Measurements from ENCODE around the gene STON2. TPM values are rescaled to one million over a fixed set of nuclear protein-coding genes. Genes with fewer than 3 reads are reported as not detected.

Gene STON2
- total RNA-seq, 1 donor = 3.3 TPM

DNA sequence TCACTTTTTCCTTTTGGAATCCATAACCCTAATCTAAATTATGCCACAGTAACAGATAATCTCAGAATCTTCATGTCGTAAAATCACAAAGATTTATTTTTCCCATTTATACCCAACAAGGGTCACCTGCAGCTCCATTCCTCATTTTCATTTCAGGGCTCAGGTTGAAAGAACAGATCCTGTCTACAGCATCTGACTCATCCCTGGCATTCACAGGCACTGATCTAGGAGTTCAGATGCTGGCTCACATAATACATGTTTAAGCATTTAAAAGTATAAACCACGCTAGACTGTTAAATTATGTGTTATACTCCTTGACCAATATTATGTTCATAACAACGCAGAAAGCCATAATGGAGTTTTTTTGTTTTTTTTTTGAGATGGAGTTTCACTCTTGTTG, 58.3 kb downstream of the STON2 start:
- H3K4me3 ChIP-seq (ENCODE audit: low read depth, low read length) = no peak overlapping the region
- DNase-seq (ENCODE audit: low read depth) = no peak
- TF ChIP-seq, protein P1, sequence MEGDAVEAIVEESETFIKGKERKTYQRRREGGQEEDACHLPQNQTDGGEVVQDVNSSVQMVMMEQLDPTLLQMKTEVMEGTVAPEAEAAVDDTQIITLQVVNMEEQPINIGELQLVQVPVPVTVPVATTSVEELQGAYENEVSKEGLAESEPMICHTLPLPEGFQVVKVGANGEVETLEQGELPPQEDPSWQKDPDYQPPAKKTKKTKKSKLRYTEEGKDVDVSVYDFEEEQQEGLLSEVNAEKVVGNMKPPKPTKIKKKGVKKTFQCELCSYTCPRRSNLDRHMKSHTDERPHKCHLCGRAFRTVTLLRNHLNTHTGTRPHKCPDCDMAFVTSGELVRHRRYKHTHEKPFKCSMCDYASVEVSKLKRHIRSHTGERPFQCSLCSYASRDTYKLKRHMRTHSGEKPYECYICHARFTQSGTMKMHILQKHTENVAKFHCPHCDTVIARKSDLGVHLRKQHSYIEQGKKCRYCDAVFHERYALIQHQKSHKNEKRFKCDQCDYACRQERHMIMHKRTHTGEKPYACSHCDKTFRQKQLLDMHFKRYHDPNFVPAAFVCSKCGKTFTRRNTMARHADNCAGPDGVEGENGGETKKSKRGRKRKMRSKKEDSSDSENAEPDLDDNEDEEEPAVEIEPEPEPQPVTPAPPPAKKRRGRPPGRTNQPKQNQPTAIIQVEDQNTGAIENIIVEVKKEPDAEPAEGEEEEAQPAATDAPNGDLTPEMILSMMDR (IDR thresholded peaks at IDR 0.05; ENCODE audit: insufficient read depth, low read length) = no peak

DNA sequence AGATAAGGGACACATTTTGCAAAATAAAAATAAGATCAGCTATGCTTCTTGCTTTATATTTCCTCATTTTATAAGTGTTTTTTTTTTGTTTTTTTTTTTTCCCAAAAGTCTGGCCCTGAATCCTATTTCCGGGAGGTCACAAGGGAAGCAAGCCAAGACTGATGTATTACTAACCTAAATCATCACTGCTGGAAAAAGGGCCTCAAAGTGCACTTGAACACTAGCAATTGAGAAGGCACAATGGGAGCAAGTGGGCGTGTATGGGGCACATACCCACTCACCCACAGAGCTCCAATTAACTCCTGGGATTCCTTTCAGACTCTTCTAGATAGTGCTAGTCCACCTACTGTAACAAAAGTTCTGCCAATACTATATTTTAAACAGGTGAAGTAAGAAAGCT, 58.8 kb downstream of the STON2 start:
- no peak overlapping the region for H3K4me3 ChIP-seq (ENCODE audit: low read depth, low read length)
- no peak for DNase-seq (ENCODE audit: low read depth)
- TF ChIP-seq, protein P1 (IDR thresholded peaks at IDR 0.05; ENCODE audit: insufficient read depth, low read length) = no peak

DNA sequence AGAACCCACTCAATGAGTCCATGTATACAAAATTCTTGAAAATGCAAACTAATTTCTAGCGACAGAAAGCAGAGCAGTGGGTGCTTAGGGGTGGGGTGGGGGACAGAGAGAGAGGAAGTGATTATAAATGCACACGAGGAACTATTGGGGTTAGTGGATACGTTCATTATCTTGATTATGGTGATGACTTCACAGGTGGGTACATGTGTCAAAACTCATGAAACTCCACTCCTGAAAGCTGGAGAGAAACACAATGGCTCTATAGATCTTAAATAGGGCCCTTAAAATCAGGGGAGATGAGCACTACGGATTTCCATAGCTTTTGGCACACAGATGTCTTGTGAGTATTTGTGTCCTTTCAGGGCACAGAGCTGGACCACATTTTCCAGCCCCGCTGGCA, 59.9 kb downstream of the STON2 start:
- TF ChIP-seq, protein P1 (IDR thresholded peaks at IDR 0.05; ENCODE audit: insufficient read depth, low read length) = no peak
- H3K4me3 ChIP-seq (ENCODE audit: low read depth, low read length) = no peak overlapping the region
- DNase-seq (ENCODE audit: low read depth) = no peak

DNA sequence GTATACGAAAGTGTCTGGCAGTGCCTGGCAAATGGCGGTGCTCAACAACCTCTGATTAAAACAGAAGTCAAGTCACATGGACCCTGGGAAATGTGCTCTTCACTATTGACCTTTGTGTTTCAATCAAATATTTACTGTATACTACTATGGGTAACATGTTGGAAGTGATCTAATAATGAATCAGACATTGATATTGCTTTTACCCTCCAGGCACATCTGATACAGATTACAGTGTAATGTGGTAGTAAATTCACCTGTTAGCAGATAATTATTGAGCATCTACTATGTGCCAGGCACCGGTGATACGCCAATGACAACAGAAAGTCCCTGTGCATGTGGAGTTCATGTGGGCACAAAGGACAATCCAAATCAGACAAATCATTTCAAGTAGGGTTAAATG, 63.1 kb downstream of the STON2 start:
- DNase-seq (ENCODE audit: low read depth) = no peak
- TF ChIP-seq, protein P1 (IDR thresholded peaks at IDR 0.05; ENCODE audit: insufficient read depth, low read length) = no peak
- no peak overlapping the region for H3K4me3 ChIP-seq (ENCODE audit: low read depth, low read length)

DNA sequence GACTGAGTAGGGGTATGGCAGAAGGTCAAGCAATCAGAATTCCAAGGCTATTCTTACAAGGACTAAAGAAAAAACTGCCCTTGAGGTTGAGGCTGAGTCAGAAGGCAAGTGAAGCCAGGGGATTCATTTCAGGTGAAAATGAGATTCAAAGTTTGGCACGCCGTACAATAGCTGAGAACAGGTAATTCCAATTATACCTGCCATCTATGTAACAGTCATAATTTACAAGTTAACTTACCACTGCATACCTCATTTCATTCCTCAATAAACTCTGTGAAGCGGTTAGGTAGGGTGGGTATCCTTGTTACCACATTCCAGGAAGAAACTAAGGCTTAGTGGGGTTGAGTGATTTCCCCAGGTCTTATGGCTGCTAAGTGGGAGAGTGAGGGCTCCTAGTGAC, 64.1 kb downstream of the STON2 start:
- H3K4me3 ChIP-seq (ENCODE audit: low read depth, low read length) = no peak overlapping the region
- no peak for DNase-seq (ENCODE audit: low read depth)
- TF ChIP-seq, protein P1 (IDR thresholded peaks at IDR 0.05; ENCODE audit: insufficient read depth, low read length) = no peak

DNA sequence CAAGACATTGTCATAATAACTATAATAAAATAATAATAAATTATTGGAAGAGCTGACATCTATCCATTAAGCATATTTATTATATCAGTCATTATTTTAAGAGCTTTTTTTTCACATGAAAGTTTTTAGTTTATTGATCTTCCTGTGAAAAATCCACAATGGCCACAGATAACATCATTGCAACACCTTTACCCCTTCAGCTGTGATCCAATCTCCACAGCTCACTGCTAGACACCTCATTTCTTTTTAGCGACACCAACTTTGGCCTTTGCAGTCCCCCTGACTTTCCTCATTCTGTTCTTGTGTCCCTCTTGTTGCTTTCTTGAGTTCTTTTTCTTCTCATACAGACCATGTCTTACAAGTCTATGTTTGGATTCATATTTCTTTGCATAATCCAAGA, 67.4 kb downstream of the STON2 start:
- H3K4me3 ChIP-seq (ENCODE audit: low read depth, low read length) = no peak overlapping the region
- no peak for DNase-seq (ENCODE audit: low read depth)
- TF ChIP-seq, protein P1 (IDR thresholded peaks at IDR 0.05; ENCODE audit: insufficient read depth, low read length) = no peak

DNA sequence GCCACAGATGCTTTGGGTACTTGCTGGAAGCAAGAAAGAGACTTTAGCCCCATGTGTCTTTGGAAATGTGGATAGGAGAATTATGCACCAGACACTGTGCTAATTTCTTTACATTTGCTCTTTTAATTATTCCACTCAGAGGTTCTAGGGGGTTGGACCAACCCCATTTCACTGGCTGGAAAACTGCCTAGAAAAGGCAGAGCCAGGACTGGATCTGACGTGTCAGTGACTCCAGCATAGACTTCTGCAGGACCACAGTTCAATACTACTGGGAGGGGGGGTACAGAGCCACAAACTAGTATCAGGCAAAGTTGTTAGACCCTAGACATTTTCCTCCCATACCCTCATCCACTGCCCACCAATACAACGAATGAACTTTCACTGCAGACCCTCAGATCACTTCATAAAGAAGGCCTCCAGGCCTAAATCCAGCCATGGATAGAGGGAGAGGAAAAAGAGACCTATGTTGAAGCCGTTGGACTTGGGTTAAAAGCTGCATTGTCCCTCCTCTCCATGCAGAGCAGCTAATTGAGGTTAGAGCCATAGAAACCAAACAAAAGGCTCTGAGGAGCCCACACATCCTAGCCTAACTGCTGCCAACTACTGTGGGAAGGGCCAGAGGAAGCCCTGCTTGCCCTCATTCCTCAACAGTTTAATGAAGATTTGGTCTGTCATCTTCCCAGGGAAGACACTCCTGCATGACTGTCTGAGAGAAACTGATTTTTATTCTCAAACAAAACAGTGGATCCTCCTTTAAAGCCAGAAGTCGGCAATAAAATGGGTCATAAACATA, 68.7 kb downstream of the STON2 start:
- TF ChIP-seq, protein P1 (IDR thresholded peaks at IDR 0.05; ENCODE audit: insufficient read depth, low read length) = no peak
- DNase-seq (ENCODE audit: low read depth) = no peak
- no peak overlapping the region for H3K4me3 ChIP-seq (ENCODE audit: low read depth, low read length)

Data from fibroblast of the aortic adventitia (primary cell).